IMR-90 (cell line): ENCODE data around the gene F10.

ENCODE experiments used
- CHD1 ChIP-seq: IDR thresholded peaks from 2 replicates; pipeline ENCODE4 v1.6.1; 2012; ENCODE audit warnings: low read depth, low read length, improper control_type of control experiment
- NFE2L2 ChIP-seq: fragments of 150-350 bp; IDR thresholded peaks from 2 replicates; pipeline ENCODE4 v1.6.1; 2016; ENCODE audit warnings: low read depth, mild to moderate bottlenecking, low read length
- POLR2A ChIP-seq: IDR thresholded peaks from 2 replicates; pipeline ENCODE4 v1.6.1; 2012; ENCODE audit warnings: mild to moderate bottlenecking, low read depth, low read length
- RFX5 ChIP-seq: IDR thresholded peaks from 2 replicates; pipeline ENCODE4 v1.8.0; 2012; ENCODE audit warnings: low read depth, mild to moderate bottlenecking, low read length, moderate library complexity

GRCh38 chr13:113097651-113098050, 24.9 kb upstream of the F10 start:
- TF ChIP-seq POLR2A (no peak), NFE2L2 (no peak), CHD1 (no peak), RFX5 (no peak)
